ENCODE data around the gene CNGA1.

CNGA1 gene

GRCh38 chr4:48039561-48039960 is 23.1 kb upstream of the CNGA1 start:
- H3K27ac ChIP-seq = no peak overlapping the region
- no peak for TF ChIP-seq CTCF (conservative IDR thresholded peaks at IDR 0.05)

GRCh38 chr4:48038666-48039065 is 22.2 kb upstream of the CNGA1 start:
- no peak for TF ChIP-seq CTCF (conservative IDR thresholded peaks at IDR 0.05)
- no peak overlapping the region for H3K27ac ChIP-seq

- no peak for TF ChIP-seq CTCF (conservative IDR thresholded peaks at IDR 0.05)
- H3K27ac ChIP-seq = no peak overlapping the region
Observed at GRCh38 chr4:48037117-48037462, 20.6 kb upstream of the CNGA1 start.

- H3K27ac ChIP-seq = no peak overlapping the region
- no peak for TF ChIP-seq CTCF (conservative IDR thresholded peaks at IDR 0.05)
Observed at GRCh38 chr4:48035952-48036351, 19.5 kb upstream of the CNGA1 start.

GRCh38 chr4:48033825-48034413 is 17.4 kb upstream of the CNGA1 start:
- peak; percentile 63 for TF ChIP-seq CTCF (conservative IDR thresholded peaks at IDR 0.05)
- no peak overlapping the region for H3K27ac ChIP-seq

GRCh38 chr4:48033412-48033811 is 16.9 kb upstream of the CNGA1 start:
- TF ChIP-seq CTCF (conservative IDR thresholded peaks at IDR 0.05) = no peak
- H3K27ac ChIP-seq = no peak overlapping the region

GRCh38 chr4:48032721-48033120 is 16.2 kb upstream of the CNGA1 start:
- H3K27ac ChIP-seq = no peak overlapping the region
- no peak for TF ChIP-seq CTCF (conservative IDR thresholded peaks at IDR 0.05)
